DMS 273 treated with DMSO at 0.1 percent for 48 hours (cell line): ENCODE data around the gene ZFAND2A.
"Not testable (repeated sequence)": the region's sequence is repeated elsewhere in the genome, so short reads cannot be mapped to it uniquely, and the experiment has no call there.

Source experiments
- DNase-seq: peaks from one replicate; lab custom pipeline; 2025; lab: John Stamatoyannopoulos, UW

The ZFAND2A gene

GRCh38 chr7:1151653-1152425 is 8.2 kb downstream of the ZFAND2A start:
- no peak for DNase-seq

- DNase-seq: no peak
Observed at GRCh38 chr7:1151156-1151555, 8.8 kb downstream of the ZFAND2A start.

GRCh38 chr7:1150400-1151002 is 9.5 kb downstream of the ZFAND2A start:
- DNase-seq: no peak

- DNase-seq: no peak
Observed at GRCh38 chr7:1149351-1149794, 10.6 kb downstream of the ZFAND2A start.

GRCh38 chr7:1147873-1148272 is 12.1 kb downstream of the ZFAND2A start:
- DNase-seq: not testable (repeated sequence)

GRCh38 chr7:1144269-1144771 is 15.7 kb downstream of the ZFAND2A start:
- peak; percentile 21 for DNase-seq

- DNase-seq: not testable (repeated sequence)
Observed at GRCh38 chr7:1143031-1143430, 17.0 kb downstream of the ZFAND2A start.

- no peak for DNase-seq
Observed at GRCh38 chr7:1142051-1142635, 17.9 kb downstream of the ZFAND2A start.

- DNase-seq: no peak
Observed at GRCh38 chr7:1141651-1142050, 18.3 kb downstream of the ZFAND2A start.

GRCh38 chr7:1140476-1141104 is 19.4 kb downstream of the ZFAND2A start:
- DNase-seq: no peak

GRCh38 chr7:1137517-1138167 is 22.4 kb downstream of the ZFAND2A start:
- DNase-seq: no peak

- DNase-seq: peak; percentile 24
Observed at GRCh38 chr7:1136841-1137516, 23.0 kb downstream of the ZFAND2A start.

- no peak for DNase-seq
Observed at GRCh38 chr7:1134951-1135350, 25.0 kb downstream of the ZFAND2A start.

- DNase-seq: no peak
Observed at GRCh38 chr7:1131471-1132265, 28.3 kb downstream of the ZFAND2A start.

- DNase-seq: no peak
Observed at GRCh38 chr7:1130021-1130990, 29.7 kb downstream of the ZFAND2A start.

GRCh38 chr7:1129431-1129830 is 30.6 kb downstream of the ZFAND2A start:
- no peak for DNase-seq

GRCh38 chr7:1127001-1127400 is 33.0 kb downstream of the ZFAND2A start:
- no peak for DNase-seq

GRCh38 chr7:1125603-1125969 is 34.4 kb downstream of the ZFAND2A start:
- DNase-seq: no peak

GRCh38 chr7:1124816-1125602 is 35.0 kb downstream of the ZFAND2A start:
- DNase-seq: no peak
